KBM-7 (cell line): Measurements from ENCODE around the gene DMXL2.
"Not testable (repeated sequence)": the region's sequence is repeated elsewhere in the genome, so short reads cannot be mapped to it uniquely, and the experiment has no call there.

Source experiments
- DNase-seq: peaks from one replicate; pipeline ENCODE4 v3.0.0-alpha.2; 2015
- in situ Hi-C: fragments of 300-500 bp; cut with MboI; formaldehyde crosslinking; loops from 2 replicates; pipeline ENCODE4 v1.14.3; 2020; ENCODE audit warnings: low sequenced_read_pairs, low pct_unique_long_range_greater_than_20kb, mixed read lengths

DMXL2 gene

GRCh38 chr15:51629612-51630011 lies 7.0 kb upstream of the DMXL2 start:
- DNase-seq: peak; percentile 72
- in situ Hi-C loops: no loop called here

DNA sequence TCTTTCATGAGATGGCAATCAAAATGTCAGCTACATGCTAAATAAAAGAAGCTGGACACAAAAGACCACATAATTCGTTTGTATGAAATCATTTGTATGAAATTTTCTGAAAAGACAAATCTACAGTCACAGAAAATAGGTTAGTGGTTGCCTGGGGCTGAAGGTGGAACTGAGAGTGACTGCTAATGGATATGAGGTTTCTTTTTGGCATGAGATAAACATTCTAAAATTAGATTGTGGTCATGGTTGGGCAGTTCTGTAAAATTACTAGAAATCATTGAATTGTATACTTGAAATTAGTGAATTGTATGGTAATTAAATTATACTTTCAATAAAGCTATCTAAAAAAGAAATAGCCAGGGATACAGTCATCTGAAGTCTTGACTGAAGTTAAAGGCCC lies 2.7 kb upstream of the DMXL2 start:
- in situ Hi-C loops: no loop called here
- peak; percentile 51 for DNase-seq

GRCh38 chr15:51624022-51624421 lies 1.5 kb upstream of the DMXL2 start:
- in situ Hi-C loops: no loop called here
- DNase-seq: no peak

DNA sequence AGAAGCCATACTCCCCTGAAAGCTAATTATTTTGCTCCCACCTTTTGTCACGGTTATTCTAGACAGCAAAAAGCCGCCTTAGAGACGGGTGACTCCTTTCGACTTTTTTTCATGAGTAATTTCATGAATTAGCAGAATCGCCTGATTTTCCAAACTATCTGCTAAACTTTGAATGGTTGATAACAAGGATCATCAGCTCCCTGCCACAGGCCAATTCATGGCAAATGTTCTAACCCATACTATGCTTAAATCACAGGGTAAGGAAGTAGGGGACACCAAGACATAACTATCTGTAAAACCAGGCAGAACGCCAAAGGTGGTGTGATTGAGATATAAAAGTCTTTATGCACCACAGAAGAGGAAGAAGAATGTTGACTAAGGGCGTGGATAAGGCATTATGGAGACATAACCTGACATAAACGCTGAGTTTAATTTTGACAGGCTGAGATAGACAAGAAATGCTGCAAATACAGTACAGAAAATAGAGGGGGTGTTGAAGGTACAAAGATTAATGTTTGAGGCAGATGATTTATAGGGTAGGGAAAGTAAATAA lies 891 bp upstream of the DMXL2 start:
- in situ Hi-C loops: no loop called here
- DNase-seq: peak; percentile 85

- DNase-seq: peak; percentile 71
Measured at GRCh38 chr15:51621936-51622603, 501 bp downstream of the DMXL2 start.

DNA sequence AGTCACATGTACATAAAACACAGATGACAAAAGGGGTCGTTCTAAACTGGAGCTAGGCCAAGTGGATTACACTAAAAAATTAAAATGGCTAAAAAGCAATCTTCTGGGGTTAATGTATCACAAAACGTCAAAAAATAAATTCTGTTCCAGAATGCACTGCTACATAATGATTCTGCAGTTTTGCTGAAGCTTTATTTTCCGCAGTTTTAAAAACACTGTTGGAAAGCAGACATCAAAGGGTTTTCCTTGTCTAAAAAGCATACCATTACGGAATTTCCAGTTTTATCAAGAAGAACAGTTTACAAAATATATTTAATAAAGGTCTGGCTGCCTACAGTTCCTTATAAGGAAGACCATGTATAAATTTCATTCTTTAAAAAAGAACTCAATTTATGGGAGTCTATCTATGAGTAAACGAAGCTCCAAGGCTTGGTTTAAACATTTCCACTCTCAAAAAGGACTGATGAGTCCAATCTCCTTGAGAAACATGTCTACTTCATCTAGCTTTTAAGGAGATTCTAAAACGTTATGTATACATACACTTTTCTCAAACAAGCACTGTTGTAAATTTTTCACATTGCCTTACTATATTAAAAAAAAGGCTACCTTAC lies 1.3 kb downstream of the DMXL2 start:
- in situ Hi-C loops: no loop called here

More at GRCh38 chr15:51621936-51622603, 501 bp downstream of the DMXL2 start:
- in situ Hi-C loops: no loop called here

GRCh38 chr15:51620641-51621040 lies 1.9 kb downstream of the DMXL2 start:
- peak; percentile 36 for DNase-seq
- in situ Hi-C loops: no loop called here

More for the DNA sequence above, 1.3 kb downstream of the DMXL2 start:
- no peak for DNase-seq

DNA sequence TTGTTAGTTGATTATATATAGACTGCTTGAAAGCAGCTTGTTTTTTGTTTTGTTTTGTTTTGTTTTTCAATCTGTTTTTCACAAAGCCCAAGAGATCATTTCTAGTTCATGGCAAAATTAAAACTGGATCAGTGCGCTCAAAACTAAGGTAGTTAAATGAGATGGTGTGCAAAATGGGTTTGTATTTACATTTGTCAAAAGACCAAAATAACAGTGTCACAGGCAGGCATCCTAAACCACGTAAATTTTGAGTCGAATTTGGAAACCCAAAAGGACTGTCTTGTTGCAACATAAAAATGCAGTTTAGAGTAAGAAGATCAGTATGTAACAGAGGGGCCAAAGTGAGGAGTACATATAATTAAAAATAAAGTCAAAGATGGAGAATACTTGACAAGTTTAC lies 2.4 kb downstream of the DMXL2 start:
- in situ Hi-C loops: no loop called here
- no peak for DNase-seq

- DNase-seq: no peak
- in situ Hi-C loops: no loop called here
Measured at GRCh38 chr15:51619331-51620035, 3.1 kb downstream of the DMXL2 start.

DNA sequence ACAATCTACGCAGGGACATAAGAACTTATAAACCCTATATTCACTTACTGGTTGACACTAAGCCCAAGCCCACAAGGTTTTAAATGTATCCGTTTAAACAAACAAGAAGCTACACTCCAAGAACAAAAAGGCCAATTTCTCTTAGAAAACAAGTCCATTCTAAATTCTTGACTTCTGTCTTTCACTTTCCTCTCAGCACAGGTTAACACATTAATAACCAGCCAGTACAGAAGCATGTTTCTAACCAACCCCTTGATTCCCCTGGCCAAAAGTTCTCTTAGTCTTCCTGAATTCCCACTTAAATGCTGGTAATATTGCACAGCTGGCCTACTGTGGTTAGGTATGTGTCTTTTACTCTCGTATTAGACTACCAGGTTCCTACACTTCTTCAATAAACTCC lies 4.7 kb downstream of the DMXL2 start:
- in situ Hi-C loops: no loop called here
- DNase-seq: no peak

DNA sequence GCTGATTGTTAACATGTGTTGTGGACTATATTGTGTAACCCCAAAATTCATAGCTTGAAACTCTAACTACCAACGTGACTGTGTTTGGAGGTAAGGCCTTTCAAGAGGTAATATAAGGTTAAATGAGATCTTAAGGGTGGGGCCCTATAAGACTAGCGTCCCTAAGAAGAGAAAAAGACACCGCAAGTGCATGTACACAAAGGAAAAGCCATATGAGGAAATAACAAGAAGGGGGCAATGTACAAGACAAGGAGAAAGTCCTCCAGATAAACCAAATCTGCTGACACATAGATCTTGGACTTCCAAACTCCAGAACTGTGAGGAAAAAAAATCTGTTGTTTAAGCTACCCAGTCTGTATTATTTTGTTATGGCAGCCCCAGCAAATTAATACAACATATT lies 8.6 kb downstream of the DMXL2 start:
- DNase-seq: no peak
- in situ Hi-C loops: no loop called here

DNA sequence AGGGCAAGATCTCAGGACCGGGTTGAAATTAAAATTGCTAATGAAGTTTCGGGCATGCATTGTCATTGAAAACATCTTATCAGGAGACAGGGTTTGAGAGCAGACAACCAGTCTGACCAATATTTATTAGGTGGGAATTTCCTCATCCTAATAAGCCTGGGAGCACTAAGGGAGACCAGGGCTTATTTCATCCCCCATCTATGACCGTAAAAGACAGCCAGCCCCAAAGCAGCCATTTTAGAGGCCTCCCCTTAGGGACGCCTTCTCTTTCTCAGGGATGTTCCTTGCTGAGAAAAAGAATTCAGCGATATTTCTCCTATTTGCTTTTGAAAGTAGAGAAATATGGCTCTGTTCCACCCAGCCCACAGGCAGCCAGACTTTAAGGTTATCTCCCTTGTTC lies 9.9 kb downstream of the DMXL2 start:
- in situ Hi-C loops, DNase-seq: not testable (repeated sequence)

GRCh38 chr15:51603462-51603948 lies 19.1 kb downstream of the DMXL2 start:
- in situ Hi-C loops, DNase-seq: not testable (repeated sequence)

DNA sequence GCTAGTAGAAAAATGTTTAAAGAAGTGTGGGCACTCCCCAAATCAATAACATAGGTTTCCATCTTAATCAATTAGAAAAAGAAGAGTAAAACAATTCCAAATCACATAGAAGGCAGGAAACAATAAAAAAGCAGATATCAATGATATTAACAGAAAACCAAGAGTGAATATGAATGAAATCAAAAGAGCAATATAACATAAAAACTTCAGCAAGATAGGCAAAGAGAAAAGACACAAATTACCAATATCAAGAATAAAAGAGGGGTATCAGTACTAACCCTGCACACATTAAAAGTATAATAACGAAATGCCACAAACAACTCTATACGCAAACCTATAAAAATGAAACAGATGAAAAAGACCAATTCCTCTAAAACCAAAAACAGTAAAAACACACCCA lies 19.6 kb downstream of the DMXL2 start:
- in situ Hi-C loops: no loop called here
- DNase-seq: no peak

- no peak for DNase-seq
- in situ Hi-C loops: no loop called here
Measured at GRCh38 chr15:51602484-51602883, 20.1 kb downstream of the DMXL2 start.

GRCh38 chr15:51601801-51602200 lies 20.8 kb downstream of the DMXL2 start:
- in situ Hi-C loops: no loop called here
- no peak for DNase-seq

GRCh38 chr15:51600114-51600513 lies 22.5 kb downstream of the DMXL2 start:
- peak; percentile 35 for DNase-seq
- in situ Hi-C loops: no loop called here

DNA sequence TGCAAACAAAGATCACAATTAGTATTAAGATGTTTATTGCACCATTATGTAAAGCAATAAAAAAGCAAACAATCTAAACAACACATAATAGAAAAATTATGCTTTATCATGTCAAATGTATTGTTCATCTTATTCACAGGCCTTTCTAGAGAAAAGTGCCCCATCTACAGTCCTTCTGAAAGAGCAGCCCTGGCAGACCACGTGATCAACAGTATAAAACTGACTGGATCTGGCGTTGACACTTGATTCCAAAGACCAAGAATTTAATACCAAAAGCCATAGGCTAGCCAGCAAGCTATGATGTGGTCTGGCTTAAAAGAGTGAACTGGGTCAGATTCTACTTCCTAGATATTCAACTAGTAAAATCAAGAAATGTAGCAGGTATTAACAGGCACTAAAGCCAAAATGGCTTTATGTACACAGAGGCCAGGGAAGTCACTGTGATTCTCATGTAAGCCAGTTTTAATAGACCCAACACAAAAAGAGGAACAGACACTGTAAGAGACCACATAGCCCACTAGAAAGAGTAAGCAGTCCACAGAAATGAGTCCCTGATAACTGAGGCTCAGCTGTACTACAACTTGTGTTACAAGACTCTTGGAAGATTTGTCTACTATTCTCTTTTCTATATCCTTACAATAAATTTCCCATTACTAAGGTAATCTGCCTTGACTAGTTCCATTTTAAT lies 32.5 kb downstream of the DMXL2 start:
- in situ Hi-C loops: no loop called here
- DNase-seq: peak; percentile 71

DNA sequence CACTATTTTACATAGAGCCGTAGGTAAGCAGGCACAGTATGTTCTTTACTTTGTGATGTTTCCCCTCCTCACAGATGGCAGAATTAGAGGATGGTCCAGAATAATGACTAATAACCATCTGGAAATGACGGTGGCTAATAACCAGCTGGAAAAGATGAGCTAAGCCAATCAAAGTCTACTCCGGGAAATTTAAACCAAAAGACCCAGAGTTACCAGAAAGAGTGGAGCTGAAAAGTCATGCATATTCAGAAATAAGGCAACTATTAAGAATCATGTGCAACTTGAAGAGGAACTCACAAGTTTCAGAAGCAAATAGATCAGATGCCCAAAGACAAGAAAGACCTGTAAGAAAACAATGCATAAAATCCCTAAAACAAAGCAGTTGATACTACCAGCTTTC lies 33.6 kb downstream of the DMXL2 start:
- DNase-seq: no peak
- in situ Hi-C loops: no loop called here
